HCT116 (cell line): ENCODE data around the gene PDIA2. TPM values are rescaled to one million over a fixed set of nuclear protein-coding genes. Genes with fewer than 3 reads are reported as not detected.

ENCODE experiments used
- ATAC-seq: fragments of 200-7000 bp; cut with Tn5 transposase; 2 replicates; pipeline ENCODE4 v1.9.1; 2020; ENCODE audit warnings: mild to moderate bottlenecking, moderate library complexity
- BruUV-seq: library from RNA; stranded (reverse); fragments of 400-500 nt; replicated peaks from 2 replicates; lab custom pipeline; 2021; lab: Mats Ljungman, UMichigan
- CTCF ChIA-PET: fragments of 300-600 bp; sonication (Branson Sonifier 250); formaldehyde crosslinking; loops from one replicate; lab custom pipeline; 2021; ENCODE audit warnings: antibody characterized with exemption; lab: Charles Lee
- POLR2A ChIA-PET: fragments of 300-600, 350-600 bp; sonication (Branson Sonifier 250); formaldehyde crosslinking; loops from one replicate; lab custom pipeline; 2021; ENCODE audit warnings: antibody characterized with exemption; lab: Charles Lee
- RAD21 ChIA-PET, 2 experiments: fragments of 300-600 bp; sonication (Branson Sonifier 250); formaldehyde crosslinking; loops; one replicate each; lab custom pipeline; 2023; ENCODE audit warnings: low total read pairs in 2 of 2; ENCODE audit not compliant: uncharacterized antibody in 2 of 2, unreplicated experiment in 2 of 2, low non-redundant PET in 1 of 2; lab: Charles Lee
- DNase-seq: peaks from one replicate; pipeline ENCODE4 v3.0.0-alpha.2; 2010; ENCODE audit warnings: low read depth, low spot score
- H2AFZ ChIP-seq: fragments of 200-600 bp; shearing (Covaris generic), sonication (generic); 2 replicates; pipeline ENCODE4 v1.6.1; 2017; ENCODE audit warnings: low read depth, mixed run types, mixed read lengths, antibody characterized with exemption, low read length; ENCODE audit not compliant: poor library complexity, severe bottlenecking
- H3K27ac ChIP-seq: 2 replicates; pipeline ENCODE4 v1.5.1; 2012; ENCODE audit warnings: low read depth, low read length
- H3K27me3 ChIP-seq: fragments of 200-600 bp; sonication (generic); 2 replicates; pipeline ENCODE4 v1.6.1; 2016; ENCODE audit warnings: mixed run types, low read length, mixed read lengths; ENCODE audit not compliant: insufficient read depth
- H3K36me3 ChIP-seq, 2 experiments: fragments of 200-500 bp in 1 of 2; fragments of 200-600 bp in 1 of 2; sonication (Bioruptor generic) in 1 of 2; sonication (generic) in 1 of 2; 2 replicates each; pipeline versions ENCODE4 v1.5.1 to v1.6.1; 2014 to 2016; ENCODE audit warnings: low read length in 2 of 2, inconsistent platforms in 1 of 2, mixed read lengths in 1 of 2, mixed run types in 1 of 2; ENCODE audit not compliant: insufficient read depth in 2 of 2, control insufficient read depth in 1 of 2
- H3K4me1 ChIP-seq, 2 experiments: fragments of 200-600 bp in 1 of 2; sonication (generic) in 1 of 2; 2 replicates each; pipeline versions ENCODE4 v1.5.1 to v1.6.1; 2012 to 2017; ENCODE audit warnings: low read length in 2 of 2, inconsistent platforms in 1 of 2, mild to moderate bottlenecking in 1 of 2, mixed read lengths in 1 of 2, mixed run types in 1 of 2, moderate library complexity in 1 of 2; ENCODE audit not compliant: insufficient read depth in 2 of 2, control insufficient read depth in 1 of 2
- H3K4me2 ChIP-seq: fragments of 200-600 bp; sonication (generic); 2 replicates; pipeline ENCODE4 v1.6.1; 2017; ENCODE audit warnings: mixed run types, low read length, mixed read lengths
- H3K4me3 ChIP-seq, 2 experiments: fragments of 200-600 bp in 1 of 2; sonication (generic) in 1 of 2; replicated peaks in 1 of 2; 2 replicates each; pipeline ENCODE4 v1.5.1; 2011 to 2016; ENCODE audit warnings: low read length in 2 of 2, control low read depth in 1 of 2, low read depth in 1 of 2, mild to moderate bottlenecking in 1 of 2, mixed read lengths in 1 of 2, mixed run types in 1 of 2
- H3K79me2 ChIP-seq: fragments of 200-600 bp; sonication (generic); 2 replicates; pipeline ENCODE4 v1.6.1; 2017; ENCODE audit warnings: mild to moderate bottlenecking, mixed run types, low read length, moderate library complexity, mixed read lengths; ENCODE audit not compliant: insufficient read depth
- H3K9ac ChIP-seq: fragments of 200-600 bp; sonication (generic); 2 replicates; pipeline ENCODE4 v1.6.1; 2016; ENCODE audit warnings: low read length, mixed read lengths
- H3K9me2 ChIP-seq: fragments of 200-600 bp; sonication (generic), shearing (Covaris generic); 2 replicates; pipeline ENCODE4 v1.6.1; 2017; ENCODE audit warnings: mixed run types, mild to moderate bottlenecking, moderate library complexity; ENCODE audit not compliant: insufficient read depth
- H3K9me3 ChIP-seq, 2 experiments: fragments of 200-500 bp in 1 of 2; fragments of 200-600 bp in 1 of 2; sonication (Bioruptor generic) in 1 of 2; sonication (generic) in 1 of 2; 2 replicates each; pipeline ENCODE4 v1.6.1; 2014 to 2017; ENCODE audit warnings: low read length in 2 of 2, mixed read lengths in 2 of 2, inconsistent platforms in 1 of 2, low read depth in 1 of 2, mild to moderate bottlenecking in 1 of 2, mixed run types in 1 of 2, moderate library complexity in 1 of 2; ENCODE audit not compliant: control insufficient read depth in 1 of 2, insufficient read depth in 1 of 2
- H4K20me1 ChIP-seq: fragments of 200-600 bp; sonication (generic), shearing (Covaris generic); 2 replicates; pipeline ENCODE4 v1.6.1; 2017; ENCODE audit warnings: mixed run types, mild to moderate bottlenecking, moderate library complexity; ENCODE audit not compliant: insufficient read depth
- CEBPB ChIP-seq: IDR thresholded peaks from 2 replicates; pipeline ENCODE4 v1.6.1; 2012; ENCODE audit warnings: low read depth
- EGR1 ChIP-seq: IDR thresholded peaks from 2 replicates; pipeline ENCODE4 v1.6.1; 2012; ENCODE audit warnings: low read depth
- EZH2 ChIP-seq: fragments of 200-600 bp; sonication (generic); IDR thresholded peaks from 2 replicates; pipeline ENCODE4 v1.6.1; 2017; ENCODE audit warnings: antibody characterized with exemption, mixed run types
- FOSL1 ChIP-seq: IDR thresholded peaks from 2 replicates; pipeline ENCODE4 v1.6.1; 2012; ENCODE audit warnings: low read depth
- JUND ChIP-seq: IDR thresholded peaks from 2 replicates; pipeline ENCODE4 v1.6.1; 2012
- POLR2A ChIP-seq: IDR thresholded peaks from 2 replicates; pipeline ENCODE4 v1.7.0; 2011; ENCODE audit warnings: borderline replicate concordance; ENCODE audit not compliant: insufficient read depth, insufficient read length; ENCODE audit errors: extremely low read depth
- POLR2AphosphoS5 ChIP-seq: IDR thresholded peaks from 2 replicates; pipeline ENCODE4 v1.6.1; 2011; ENCODE audit warnings: mild to moderate bottlenecking, low read depth, low read length, moderate library complexity
- RAD21 ChIP-seq: IDR thresholded peaks from 2 replicates; pipeline ENCODE4 v1.6.1; 2012; ENCODE audit warnings: low read depth, mild to moderate bottlenecking
- SP1 ChIP-seq: IDR thresholded peaks from 2 replicates; pipeline ENCODE4 v1.6.1; 2012; ENCODE audit warnings: low read depth
- TCF7L2 ChIP-seq: IDR thresholded peaks from 2 replicates; pipeline ENCODE4 v1.7.0; 2011; ENCODE audit warnings: borderline replicate concordance, inconsistent platforms; ENCODE audit not compliant: insufficient read depth, insufficient read length; ENCODE audit errors: extremely low read depth
- YY1 ChIP-seq: IDR thresholded peaks from 2 replicates; pipeline ENCODE4 v1.6.1; 2011; ENCODE audit warnings: low read length, low read depth, moderate library complexity, mild to moderate bottlenecking; ENCODE audit not compliant: insufficient replicate concordance; ENCODE audit errors: extremely low read depth
- ZFX ChIP-seq: fragments of 450-650 bp; IDR thresholded peaks from 2 replicates; pipeline ENCODE4 v1.6.1; 2017
- ZNF274 ChIP-seq: fragments of 200-500 bp; sonication (Bioruptor generic); IDR thresholded peaks from 2 replicates; pipeline ENCODE4 v1.6.1; 2014; ENCODE audit warnings: mild to moderate bottlenecking, low read depth, low read length, inconsistent platforms
- intact Hi-C: fragments of 100-400 bp; cut with micrococcal nuclease; formaldehyde crosslinking; loops from 2 replicates; pipeline ENCODE4 v1.10.0; 2022
- total RNA-seq: library from RNA; stranded (reverse); gene quantifications from one replicate; pipeline ENCODE4 v1.2.1, GENCODE V29; 2021; ENCODE audit not compliant: unreplicated experiment
- TF ChIP-seq, protein P1 (sequence below), 3 experiments: fragments of 200-600 bp in 1 of 3; sonication (generic) in 1 of 3; IDR thresholded peaks in 2 of 3; conservative IDR thresholded peaks in 1 of 3; 2 replicates each; pipeline ENCODE4 v1.5.1; 2012 to 2017; ENCODE audit warnings: low read depth in 2 of 3, low read length in 2 of 3, antibody characterized with exemption in 1 of 3, borderline replicate concordance in 1 of 3, control low read depth in 1 of 3, mild to moderate bottlenecking in 1 of 3, mixed read lengths in 1 of 3, mixed run types in 1 of 3, moderate library complexity in 1 of 3; ENCODE audit not compliant: insufficient read depth in 1 of 3
- TF ChIP-seq, protein P2 (sequence below): IDR thresholded peaks from 2 replicates; pipeline ENCODE4 v1.6.1; 2012
- TF ChIP-seq, protein P3 (sequence below): IDR thresholded peaks from 2 replicates; pipeline ENCODE4 v1.6.1; 2012

Gene PDIA2
- total RNA-seq, 1 experiment from 2014 or later, result 0.93 TPM

DNA sequence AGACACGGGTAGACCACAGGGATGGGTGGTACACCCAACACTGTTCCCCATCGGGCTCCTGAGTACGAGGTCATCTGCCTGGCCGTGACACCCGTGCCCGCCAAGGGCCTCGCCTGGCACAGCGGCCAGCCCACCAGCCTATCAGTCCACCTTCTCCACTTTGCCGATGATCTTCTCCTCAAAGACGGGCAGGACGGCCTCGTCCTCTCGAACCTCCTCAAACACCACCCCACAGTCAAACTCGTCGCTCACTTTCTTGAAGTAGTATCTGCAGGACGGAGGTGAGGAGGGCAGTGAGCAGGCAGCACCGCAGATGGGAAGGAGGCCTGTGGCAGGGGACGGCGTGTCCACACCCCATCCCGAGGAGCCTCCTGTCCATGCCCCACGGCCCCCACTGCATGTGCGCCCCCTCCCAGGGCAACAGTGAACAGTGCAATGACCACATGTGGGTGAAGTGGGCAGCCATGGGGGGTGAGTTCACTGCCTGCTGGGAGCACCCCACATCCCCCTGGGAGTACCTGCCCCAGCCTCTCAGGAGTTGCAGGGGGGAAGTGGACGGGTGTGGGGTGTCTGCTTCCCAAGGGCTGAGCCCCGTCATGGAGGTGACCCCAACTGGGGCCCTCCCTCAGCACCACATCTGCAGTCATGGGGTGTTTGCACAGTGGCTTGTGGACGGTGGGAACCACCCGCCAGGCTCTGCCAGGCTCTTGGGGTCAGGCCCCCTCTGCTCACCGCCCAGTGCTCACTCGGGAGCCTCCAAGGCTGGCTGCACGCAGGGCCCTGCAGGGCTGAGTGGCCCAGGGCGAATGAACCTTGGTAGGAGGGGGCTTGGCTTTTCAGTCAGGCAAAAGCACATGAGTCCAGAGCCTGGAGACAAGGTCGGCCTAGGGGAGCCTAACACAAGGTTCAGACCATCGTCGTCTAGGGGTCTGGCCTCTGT lies 5.3 kb downstream of the PDIA2 start (continued):
- TF ChIP-seq, protein P1, sequence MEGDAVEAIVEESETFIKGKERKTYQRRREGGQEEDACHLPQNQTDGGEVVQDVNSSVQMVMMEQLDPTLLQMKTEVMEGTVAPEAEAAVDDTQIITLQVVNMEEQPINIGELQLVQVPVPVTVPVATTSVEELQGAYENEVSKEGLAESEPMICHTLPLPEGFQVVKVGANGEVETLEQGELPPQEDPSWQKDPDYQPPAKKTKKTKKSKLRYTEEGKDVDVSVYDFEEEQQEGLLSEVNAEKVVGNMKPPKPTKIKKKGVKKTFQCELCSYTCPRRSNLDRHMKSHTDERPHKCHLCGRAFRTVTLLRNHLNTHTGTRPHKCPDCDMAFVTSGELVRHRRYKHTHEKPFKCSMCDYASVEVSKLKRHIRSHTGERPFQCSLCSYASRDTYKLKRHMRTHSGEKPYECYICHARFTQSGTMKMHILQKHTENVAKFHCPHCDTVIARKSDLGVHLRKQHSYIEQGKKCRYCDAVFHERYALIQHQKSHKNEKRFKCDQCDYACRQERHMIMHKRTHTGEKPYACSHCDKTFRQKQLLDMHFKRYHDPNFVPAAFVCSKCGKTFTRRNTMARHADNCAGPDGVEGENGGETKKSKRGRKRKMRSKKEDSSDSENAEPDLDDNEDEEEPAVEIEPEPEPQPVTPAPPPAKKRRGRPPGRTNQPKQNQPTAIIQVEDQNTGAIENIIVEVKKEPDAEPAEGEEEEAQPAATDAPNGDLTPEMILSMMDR (IDR thresholded peaks at IDR 0.05 in 2 of 3, conservative IDR thresholded peaks at IDR 0.05 in 1 of 3; ENCODE audit: borderline replicate concordance in 1 of 3, insufficient read depth in 1 of 3, low read depth in 2 of 3, low read length in 2 of 3), result no peak
- TF ChIP-seq CEBPB (no peak), POLR2A (no peak), YY1 (no peak), ZFX (no peak), POLR2AphosphoS5 (no peak)
- TF ChIP-seq, protein P2, sequence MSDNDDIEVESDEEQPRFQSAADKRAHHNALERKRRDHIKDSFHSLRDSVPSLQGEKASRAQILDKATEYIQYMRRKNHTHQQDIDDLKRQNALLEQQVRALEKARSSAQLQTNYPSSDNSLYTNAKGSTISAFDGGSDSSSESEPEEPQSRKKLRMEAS, result no peak
- TF ChIP-seq, all 23 proteins: peak for 0

DNA sequence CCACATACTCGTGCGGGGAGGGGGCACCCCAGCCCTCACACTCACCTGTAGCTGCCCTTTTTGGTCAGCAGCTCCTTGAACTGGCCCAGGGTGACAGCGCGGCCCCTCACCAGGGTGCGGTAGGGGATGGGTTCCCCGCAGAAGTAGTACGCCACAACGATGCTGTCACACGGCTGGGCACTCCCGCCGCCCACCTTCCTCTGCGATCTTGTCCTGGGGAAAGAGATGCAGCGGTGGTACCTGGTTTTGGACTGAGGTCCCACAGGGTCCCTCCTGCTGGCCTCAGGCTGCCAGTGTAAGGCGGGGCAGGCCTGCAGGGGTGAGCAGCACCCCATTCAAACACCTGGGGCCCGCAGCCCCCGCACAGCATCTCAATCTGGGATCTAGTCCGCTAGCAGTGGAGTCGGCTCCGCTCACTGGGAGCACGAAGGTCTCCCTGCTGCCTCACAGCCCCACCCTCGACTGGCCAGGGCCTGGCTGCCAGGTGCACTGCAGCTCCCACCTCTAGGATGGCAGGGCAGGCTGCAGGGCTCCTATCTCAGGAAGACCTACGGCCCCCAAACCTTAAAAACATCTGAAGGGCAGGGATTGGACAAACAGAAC lies 6.5 kb downstream of the PDIA2 start:
- Histone ChIP-seq H3K27ac (no peak overlapping the region), H3K27me3 (no peaks in the 10 kb centered on the region), H3K79me2 (no peaks in the 10 kb centered on the region), H3K4me1 (no peaks in the 10 kb centered on the region), H3K4me3 (no peak overlapping the region), H3K36me3 (no peaks in the 10 kb centered on the region), H3K9ac (no peak overlapping the region), H3K9me2 (no peaks in the 10 kb centered on the region), H3K4me2 (no peak overlapping the region), H4K20me1 (no peaks in the 10 kb centered on the region), H2AFZ (no peak overlapping the region), H3K9me3 (no peaks in the 10 kb centered on the region)
- ATAC-seq (no peak), DNase-seq (no peak)
- POLR2A ChIA-PET, result no interaction called here
- RAD21 ChIA-PET, result no interaction called here
- BruUV-seq, result no TSS peak
- intact Hi-C loops, result no loop called here
- no peak for TF ChIP-seq JUND
- TF ChIP-seq CEBPB, result no peak
- no peak for TF ChIP-seq SP1
- TF ChIP-seq YY1, result no peak
- no peak for TF ChIP-seq RAD21
- no peak for TF ChIP-seq POLR2AphosphoS5
- TF ChIP-seq POLR2A, result no peak
- TF ChIP-seq, protein P2, result no peak
- TF ChIP-seq, protein P3, sequence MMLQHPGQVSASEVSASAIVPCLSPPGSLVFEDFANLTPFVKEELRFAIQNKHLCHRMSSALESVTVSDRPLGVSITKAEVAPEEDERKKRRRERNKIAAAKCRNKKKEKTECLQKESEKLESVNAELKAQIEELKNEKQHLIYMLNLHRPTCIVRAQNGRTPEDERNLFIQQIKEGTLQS, result no peak
- no peak for TF ChIP-seq FOSL1
- TF ChIP-seq, protein P1 (IDR thresholded peaks at IDR 0.05 in 2 of 3, conservative IDR thresholded peaks at IDR 0.05 in 1 of 3; ENCODE audit: borderline replicate concordance in 1 of 3, insufficient read depth in 1 of 3, low read depth in 2 of 3, low read length in 2 of 3), result no peak
- TF ChIP-seq TCF7L2, result no peak
- TF ChIP-seq EZH2, result no peak
- TF ChIP-seq ZNF274, result no peak
- no peak for TF ChIP-seq EGR1
- CTCF ChIA-PET, result no interaction called here
